ENCODE measurements around the gene CDK17.

CDK17 gene

GRCh38 chr12:96238336-96239047 is 161.7 kb downstream of the CDK17 start:
- no peak for DNase-seq (ENCODE audit: low read depth in 2 of 2)

DNA sequence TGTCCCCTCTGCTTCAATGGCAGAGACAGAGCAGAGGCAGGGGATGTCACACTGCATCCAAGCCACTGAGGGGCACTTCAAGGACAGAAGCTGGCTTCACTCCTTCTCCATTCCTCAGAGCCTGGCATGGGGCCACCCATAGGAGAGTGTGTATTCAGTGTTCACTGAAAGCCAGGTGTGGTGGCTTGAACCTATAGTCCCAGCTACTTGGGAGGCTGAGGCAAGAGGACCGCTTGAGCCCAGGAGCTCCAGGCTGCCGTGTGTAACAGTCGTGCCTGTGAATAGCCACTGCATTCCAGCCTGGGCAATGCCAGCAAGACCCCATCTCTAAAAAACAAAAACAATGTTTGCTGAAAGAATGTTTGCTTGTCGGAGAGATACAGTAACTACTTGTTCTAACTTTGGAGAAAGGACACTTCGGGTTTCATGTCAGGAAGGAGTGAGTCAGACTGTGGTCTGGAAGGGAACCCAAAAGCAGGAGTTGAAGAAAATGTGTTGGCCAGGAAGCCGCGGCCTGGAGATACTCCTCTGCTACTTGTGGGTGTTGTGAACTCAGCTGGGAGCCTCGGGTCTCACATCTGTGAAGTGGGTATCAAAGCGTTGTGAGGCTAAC is 162.7 kb downstream of the CDK17 start:
- peak; percentile 84 for DNase-seq (ENCODE audit: low read depth in 2 of 2)

DNA sequence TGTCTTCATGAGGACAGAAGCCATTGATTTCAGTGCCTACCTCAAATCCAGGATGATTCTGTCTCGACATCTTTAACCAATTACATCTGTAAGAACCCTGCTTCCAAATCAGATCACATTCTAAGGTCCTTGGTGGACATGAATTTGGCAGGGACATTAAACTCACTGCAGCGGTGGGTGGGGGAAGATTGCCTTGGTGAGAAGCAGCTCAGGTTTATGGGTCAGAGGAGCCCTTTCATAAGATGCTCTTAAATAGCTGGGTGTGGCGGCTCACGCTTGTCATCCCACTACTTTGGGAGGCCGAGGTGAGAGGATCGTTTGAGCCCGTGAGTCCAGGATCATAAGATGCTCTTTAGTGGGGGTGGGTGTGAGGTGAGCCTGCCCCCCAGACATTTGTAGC is 163.2 kb downstream of the CDK17 start:
- DNase-seq (ENCODE audit: low read depth in 2 of 2): no peak

GRCh38 chr12:96236221-96236822 is 163.9 kb downstream of the CDK17 start:
- no peak for DNase-seq (ENCODE audit: low read depth in 2 of 2)

- DNase-seq (ENCODE audit: low read depth in 2 of 2): no peak
These were observed 164.8 kb downstream of the CDK17 start for GRCh38 chr12:96235484-96235826.

DNA sequence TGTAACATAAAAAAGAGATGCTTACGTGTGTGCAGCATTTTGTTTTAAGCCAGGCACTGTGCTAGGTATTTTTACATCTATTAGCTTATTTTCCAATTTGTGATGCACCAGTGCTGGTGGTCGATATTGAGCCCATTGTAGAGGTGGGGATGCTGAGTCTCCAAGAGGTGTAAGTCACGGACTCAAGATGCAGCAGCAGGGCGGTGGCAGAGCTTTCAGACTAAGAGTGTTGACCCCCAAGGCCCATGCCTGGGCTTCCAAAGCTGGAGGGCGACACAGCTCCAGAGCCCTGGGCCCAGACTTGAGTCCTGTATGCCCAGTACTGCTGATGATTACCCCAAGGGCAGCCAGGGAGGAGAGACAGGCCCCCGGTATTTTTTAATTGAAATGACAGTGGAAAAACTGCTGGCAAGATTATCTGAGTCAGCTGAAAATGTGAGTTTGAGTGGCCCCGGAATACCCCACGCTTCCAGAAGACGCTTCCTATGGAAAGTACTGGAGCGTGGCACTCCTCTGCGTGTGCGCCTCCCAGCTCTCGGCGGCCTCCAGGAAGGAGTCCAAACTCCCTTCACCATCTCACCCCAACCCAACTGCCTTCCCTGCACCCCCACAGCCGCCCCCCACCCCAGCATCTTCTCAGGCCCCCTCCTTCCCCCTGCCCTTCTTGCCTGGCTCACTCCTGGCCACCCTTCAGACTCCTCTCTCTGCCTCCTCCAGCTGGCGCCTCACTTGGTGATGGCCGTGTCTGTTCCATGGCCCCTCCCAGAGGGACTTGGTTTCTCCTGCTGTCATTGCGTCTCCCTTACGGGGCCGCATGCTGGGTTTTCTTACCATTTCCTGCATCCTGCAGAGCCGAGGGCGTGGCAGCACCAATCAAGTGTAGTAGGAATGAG is 165.4 kb downstream of the CDK17 start:
- DNase-seq (ENCODE audit: low read depth in 2 of 2): no peak

- peak in 1 of 2 experiments; percentile 41 for DNase-seq (ENCODE audit: low read depth in 2 of 2)
These were observed 166.2 kb downstream of the CDK17 start for GRCh38 chr12:96233939-96234461.

- DNase-seq (ENCODE audit: low read depth in 2 of 2): no peak
These were observed 167.1 kb downstream of the CDK17 start for GRCh38 chr12:96233168-96233567.

DNA sequence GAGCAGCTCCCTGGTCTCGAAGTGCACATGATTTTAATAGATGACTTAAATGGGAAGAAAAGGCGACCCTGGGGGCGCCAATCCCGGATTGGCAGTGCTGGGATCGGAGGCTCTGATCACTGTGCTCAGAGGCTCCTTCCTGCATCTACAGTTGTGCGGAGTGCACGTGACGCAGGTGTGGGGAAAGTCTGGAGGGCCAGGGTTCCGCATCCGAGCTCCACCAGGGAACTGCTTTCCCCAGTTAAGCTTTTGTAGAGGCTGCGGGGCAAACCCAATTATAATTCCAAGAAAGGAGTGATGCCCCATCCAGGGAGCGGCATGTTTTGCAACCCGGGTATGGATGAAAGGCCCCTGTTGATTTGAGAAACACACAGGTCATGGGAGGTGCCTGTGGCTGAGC is 169.6 kb downstream of the CDK17 start:
- DNase-seq (ENCODE audit: low read depth in 2 of 2): no peak

DNA sequence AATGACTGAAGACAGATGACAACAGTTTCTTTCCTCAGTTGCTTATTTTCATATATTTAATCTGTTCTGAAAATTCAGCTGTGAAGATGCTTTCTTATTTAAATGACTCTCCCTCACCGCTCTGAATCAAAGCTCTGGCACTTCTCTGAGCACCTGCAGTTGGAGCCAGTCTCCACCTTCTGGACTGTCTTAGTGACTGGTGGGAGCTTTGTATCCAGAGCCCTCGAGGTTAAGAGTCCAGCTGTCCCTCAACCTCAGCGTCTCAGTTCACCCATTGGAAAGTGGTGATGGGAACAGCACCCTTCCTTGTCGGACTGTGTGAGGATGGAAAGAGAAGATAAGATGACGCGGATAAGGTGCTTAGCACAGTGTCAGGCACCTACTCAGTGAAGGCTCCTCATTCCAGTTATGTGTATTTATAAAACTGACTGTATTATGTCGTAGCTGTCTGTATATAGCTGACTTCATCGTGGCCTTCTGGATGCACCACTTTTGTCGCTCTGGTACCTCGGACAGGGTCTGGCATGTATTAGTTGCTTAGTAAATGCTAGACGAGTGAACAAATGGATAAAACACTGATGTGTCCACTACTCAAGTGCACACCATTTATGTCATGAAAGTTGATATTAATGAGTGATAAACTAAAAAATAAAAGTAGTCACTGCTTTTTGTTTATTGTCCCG is 171.5 kb downstream of the CDK17 start:
- DNase-seq (ENCODE audit: low read depth in 2 of 2): no peak
